ENCODE measurements around the gene ACACB. TPM values are rescaled to one million over a fixed set of nuclear protein-coding genes. Genes with fewer than 3 reads are reported as not detected.

Gene ACACB
- total RNA-seq, 2 donors from 2014 or later, result 6.8 to 12.7 TPM

GRCh38 chr12:109278912-109279311 lies 162.5 kb downstream of the ACACB start:
- no peaks in the 10 kb centered on the region for H3K4me1 ChIP-seq (ENCODE audit: control insufficient read depth, insufficient read depth, low read length)
- no peak overlapping the region for H3K4me3 ChIP-seq (ENCODE audit: low read length)
- WGBS, 2 experiments (ENCODE audit: insufficient coverage in 1 of 2, insufficient read length in 1 of 2), result 89 to 92% methylated on average over 8 to 10 of the region's 10 CpGs
- no peak overlapping the region for H3K9ac ChIP-seq (ENCODE audit: extremely low read depth, low read length, poor library complexity, severe bottlenecking)
- H3K27me3 Mint-ChIP-seq (ENCODE audit: insufficient read depth), result no peaks in the 10 kb centered on the region
- no peaks in the 10 kb centered on the region for H3K36me3 ChIP-seq (ENCODE audit: control insufficient read depth, insufficient read depth, low read length)
- H3K9me3 ChIP-seq (ENCODE audit: control insufficient read depth, low read length), result no peaks in the 10 kb centered on the region
- no peak overlapping the region for H3K27ac ChIP-seq (ENCODE audit: low read depth, low read length)
- H3K4me3 Mint-ChIP-seq, result no peak overlapping the region
- TF ChIP-seq CTCF (conservative IDR thresholded peaks at IDR 0.05), result no peak
- no peaks in the 10 kb centered on the region for H3K36me3 Mint-ChIP-seq (ENCODE audit: low read depth)
- H3K27me3 ChIP-seq (ENCODE audit: control insufficient read depth, insufficient read depth, low read length, poor library complexity, severe bottlenecking), result no peaks in the 10 kb centered on the region
- no peak overlapping the region for H3K27ac Mint-ChIP-seq
- no peaks in the 10 kb centered on the region for H3K9me3 Mint-ChIP-seq
- DNase-seq, result no peak
- peaks cover 9% of the 10 kb centered on the region for H3K4me1 Mint-ChIP-seq

- 93 to 100% methylated on average over 7 to 13 of the region's 13 CpGs for WGBS, 2 experiments (ENCODE audit: insufficient coverage in 1 of 2, insufficient read length in 1 of 2)
- no peak overlapping the region for H3K9ac ChIP-seq (ENCODE audit: extremely low read depth, low read length, poor library complexity, severe bottlenecking)
- H3K27me3 Mint-ChIP-seq (ENCODE audit: insufficient read depth), result no peaks in the 10 kb centered on the region
- H3K4me1 Mint-ChIP-seq, result peaks cover 9% of the 10 kb centered on the region
- TF ChIP-seq CTCF (conservative IDR thresholded peaks at IDR 0.05), result no peak
- no peaks in the 10 kb centered on the region for H3K36me3 Mint-ChIP-seq (ENCODE audit: low read depth)
- no peaks in the 10 kb centered on the region for H3K27me3 ChIP-seq (ENCODE audit: control insufficient read depth, insufficient read depth, low read length, poor library complexity, severe bottlenecking)
- H3K4me1 ChIP-seq (ENCODE audit: control insufficient read depth, insufficient read depth, low read length), result no peaks in the 10 kb centered on the region
- DNase-seq, result no peak
- H3K27ac Mint-ChIP-seq, result no peak overlapping the region
- H3K4me3 ChIP-seq (ENCODE audit: low read length), result no peak overlapping the region
- no peaks in the 10 kb centered on the region for H3K9me3 ChIP-seq (ENCODE audit: control insufficient read depth, low read length)
- H3K27ac ChIP-seq (ENCODE audit: low read depth, low read length), result no peak overlapping the region
- H3K9me3 Mint-ChIP-seq, result no peaks in the 10 kb centered on the region
- H3K4me3 Mint-ChIP-seq, result no peak overlapping the region
- H3K36me3 ChIP-seq (ENCODE audit: control insufficient read depth, insufficient read depth, low read length), result no peaks in the 10 kb centered on the region
These were observed 163.1 kb downstream of the ACACB start for GRCh38 chr12:109279525-109279924.

- Mint-ChIP-seq H3K27me3 (ENCODE audit: insufficient read depth) (no peaks in the 10 kb centered on the region), H3K4me1 (peaks cover 9% of the 10 kb centered on the region)
These were observed 165.1 kb downstream of the ACACB start for GRCh38 chr12:109281452-109281851.

More at GRCh38 chr12:109281452-109281851, 165.1 kb downstream of the ACACB start:
- H3K27ac ChIP-seq (ENCODE audit: low read depth, low read length), result no peak overlapping the region
- TF ChIP-seq CTCF (conservative IDR thresholded peaks at IDR 0.05), result no peak
- no peaks in the 10 kb centered on the region for H3K9me3 ChIP-seq (ENCODE audit: control insufficient read depth, low read length)
- Mint-ChIP-seq H3K4me3 (no peak overlapping the region), H3K9me3 (no peaks in the 10 kb centered on the region), H3K27ac (no peak overlapping the region), H3K36me3 (ENCODE audit: low read depth) (no peaks in the 10 kb centered on the region)
- no peaks in the 10 kb centered on the region for H3K4me1 ChIP-seq (ENCODE audit: control insufficient read depth, insufficient read depth, low read length)
- no peak overlapping the region for H3K4me3 ChIP-seq (ENCODE audit: low read length)
- DNase-seq, result no peak
- no peak overlapping the region for H3K9ac ChIP-seq (ENCODE audit: extremely low read depth, low read length, poor library complexity, severe bottlenecking)
- no peaks in the 10 kb centered on the region for H3K36me3 ChIP-seq (ENCODE audit: control insufficient read depth, insufficient read depth, low read length)
- no peaks in the 10 kb centered on the region for H3K27me3 ChIP-seq (ENCODE audit: control insufficient read depth, insufficient read depth, low read length, poor library complexity, severe bottlenecking)
- 93 to 96% methylated on average over 5 to 15 of the region's 17 CpGs for WGBS, 2 experiments (ENCODE audit: insufficient coverage in 1 of 2, insufficient read length in 1 of 2)
